HepG2 (cell line): ENCODE measurements around the gene PPP1R7. TPM values are rescaled to one million over a fixed set of nuclear protein-coding genes. Genes with fewer than 3 reads are reported as not detected.

Experiments used
- ATM ChIP-seq: fragments of 450-650 bp; IDR thresholded peaks from 2 replicates; pipeline ENCODE4 v1.7.1; 2017; ENCODE audit warnings: mild to moderate bottlenecking, borderline replicate concordance
- ELF3 ChIP-seq: IDR thresholded peaks from 2 replicates; pipeline ENCODE4 v1.6.1; 2016; ENCODE audit warnings: missing genetic modification reagents, missing compliant biosample characterization
- MAZ ChIP-seq, 2 experiments: sonication (generic) in 1 of 2; formaldehyde crosslinking in 1 of 2; IDR thresholded peaks; 2 replicates each; pipeline versions ENCODE4 v1.5.0 to v1.6.1; 2012 to 2020; ENCODE audit warnings: low read depth in 2 of 2, mild to moderate bottlenecking in 2 of 2, borderline replicate concordance in 1 of 2, improper control_type of control experiment in 1 of 2, low read length in 1 of 2, missing genetic modification reagents in 1 of 2, moderate library complexity in 1 of 2
- MLLT10 ChIP-seq: sonication (generic); formaldehyde crosslinking; IDR thresholded peaks from 2 replicates; pipeline ENCODE4 v1.4.0; 2020; ENCODE audit warnings: missing genetic modification reagents
- MTF1 ChIP-seq: sonication (generic); formaldehyde crosslinking; IDR thresholded peaks from 2 replicates; pipeline ENCODE4 v1.5.0; 2020; ENCODE audit warnings: missing genetic modification reagents
- NAIF1 ChIP-seq: sonication (generic); formaldehyde crosslinking; IDR thresholded peaks from 2 replicates; pipeline ENCODE4 v1.5.0; 2020; ENCODE audit warnings: mild to moderate bottlenecking, missing genetic modification reagents, borderline replicate concordance
- RFXANK ChIP-seq: IDR thresholded peaks from 2 replicates; pipeline ENCODE4 v1.6.1; 2016
- SRY ChIP-seq: sonication (generic); formaldehyde crosslinking; IDR thresholded peaks from 2 replicates; pipeline ENCODE4 v1.8.0; 2022; ENCODE audit warnings: mild to moderate bottlenecking, missing genetic modification reagents
- ZBED4 ChIP-seq: sonication (generic); formaldehyde crosslinking; IDR thresholded peaks from 2 replicates; pipeline ENCODE4 v1.4.0; 2020; ENCODE audit warnings: missing genetic modification reagents, borderline replicate concordance
- ZMAT5 ChIP-seq: sonication (generic); formaldehyde crosslinking; IDR thresholded peaks from 2 replicates; pipeline ENCODE4 v1.5.0; 2020; ENCODE audit warnings: mild to moderate bottlenecking, low read depth, missing genetic modification reagents, borderline replicate concordance
- ZNF547 ChIP-seq: sonication (generic); formaldehyde crosslinking; IDR thresholded peaks from 2 replicates; pipeline ENCODE4 v1.5.1; 2020; ENCODE audit warnings: mild to moderate bottlenecking, missing genetic modification reagents
- ZNF577 ChIP-seq: sonication (generic); formaldehyde crosslinking; IDR thresholded peaks from 2 replicates; pipeline ENCODE4 v1.4.0; 2020; ENCODE audit warnings: mild to moderate bottlenecking, low read depth, missing genetic modification reagents, borderline replicate concordance
- ZNF670 ChIP-seq: sonication (generic); formaldehyde crosslinking; IDR thresholded peaks from 2 replicates; pipeline ENCODE4 v1.8.0; 2022; ENCODE audit warnings: mild to moderate bottlenecking, missing genetic modification reagents, borderline replicate concordance
- polyA plus RNA-seq, 8 experiments: library from polyadenylated mRNA; depleted of rRNA in 3 of 8; stranded (reverse) in 7 of 8; unstranded in 1 of 8; fragments of >200 nt; fragmentation: Illumina TruSeq in 4 of 8; extraction: Trizol in 4 of 8; gene quantifications; 2 replicates each; pipeline versions ENCODE4 v1.2.1 to v1.2.3, GENCODE V29; 2011 to 2016; ENCODE audit warnings: low read depth in 4 of 8, missing spikeins in 1 of 8, mixed read lengths in 1 of 8; ENCODE audit not compliant: insufficient read depth in 1 of 8
- total RNA-seq, 5 experiments: library from RNA; depleted of rRNA; stranded (reverse); fragments of >200 nt; fragmentation: Illumina TruSeq; extraction: Trizol; gene quantifications; 2 replicates each; pipeline ENCODE4 v1.2.3, GENCODE V29; 2016; ENCODE audit warnings: low read depth in 1 of 5
- TF ChIP-seq, protein P1 (sequence below): sonication (generic); formaldehyde crosslinking; IDR thresholded peaks from 2 replicates; pipeline ENCODE4 v1.4.0; 2020; ENCODE audit warnings: low read depth, missing genetic modification reagents
- TF ChIP-seq, protein P2 (sequence below): sonication (generic); formaldehyde crosslinking; IDR thresholded peaks from 2 replicates; pipeline ENCODE4 v1.4.0; 2020; ENCODE audit warnings: mild to moderate bottlenecking, missing genetic modification reagents

The PPP1R7 gene
- total and polyA plus RNA-seq, 2 of the 13 experiments (the other 11 are each of a cell fraction or from before 2014, with no cell fraction given), result 33.3 to 67.9 TPM

- TF ChIP-seq, protein P1, sequence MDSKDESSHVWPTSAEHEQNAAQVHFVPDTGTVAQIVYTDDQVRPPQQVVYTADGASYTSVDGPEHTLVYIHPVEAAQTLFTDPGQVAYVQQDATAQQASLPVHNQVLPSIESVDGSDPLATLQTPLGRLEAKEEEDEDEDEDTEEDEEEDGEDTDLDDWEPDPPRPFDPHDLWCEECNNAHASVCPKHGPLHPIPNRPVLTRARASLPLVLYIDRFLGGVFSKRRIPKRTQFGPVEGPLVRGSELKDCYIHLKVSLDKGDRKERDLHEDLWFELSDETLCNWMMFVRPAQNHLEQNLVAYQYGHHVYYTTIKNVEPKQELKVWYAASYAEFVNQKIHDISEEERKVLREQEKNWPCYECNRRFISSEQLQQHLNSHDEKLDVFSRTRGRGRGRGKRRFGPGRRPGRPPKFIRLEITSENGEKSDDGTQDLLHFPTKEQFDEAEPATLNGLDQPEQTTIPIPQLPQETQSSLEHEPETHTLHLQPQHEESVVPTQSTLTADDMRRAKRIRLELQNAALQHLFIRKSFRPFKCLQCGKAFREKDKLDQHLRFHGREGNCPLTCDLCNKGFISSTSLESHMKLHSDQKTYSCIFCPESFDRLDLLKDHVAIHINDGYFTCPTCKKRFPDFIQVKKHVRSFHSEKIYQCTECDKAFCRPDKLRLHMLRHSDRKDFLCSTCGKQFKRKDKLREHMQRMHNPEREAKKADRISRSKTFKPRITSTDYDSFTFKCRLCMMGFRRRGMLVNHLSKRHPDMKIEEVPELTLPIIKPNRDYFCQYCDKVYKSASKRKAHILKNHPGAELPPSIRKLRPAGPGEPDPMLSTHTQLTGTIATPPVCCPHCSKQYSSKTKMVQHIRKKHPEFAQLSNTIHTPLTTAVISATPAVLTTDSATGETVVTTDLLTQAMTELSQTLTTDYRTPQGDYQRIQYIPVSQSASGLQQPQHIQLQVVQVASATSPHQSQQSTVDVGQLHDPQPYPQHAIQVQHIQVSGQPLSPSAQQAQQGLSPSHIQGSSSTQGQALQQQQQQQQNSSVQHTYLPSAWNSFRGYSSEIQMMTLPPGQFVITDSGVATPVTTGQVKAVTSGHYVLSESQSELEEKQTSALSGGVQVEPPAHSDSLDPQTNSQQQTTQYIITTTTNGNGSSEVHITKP (CRISPR knock-in tag), result peak; percentile 65
- TF ChIP-seq ZBED4 (no peak), RFXANK (CRISPR knock-in tag) (peak; percentile 52; the same call in 1 of the 2 replicates), NAIF1 (CRISPR knock-in tag) (peak; percentile 87), MAZ (IDR thresholded peaks at IDR 0.05; ENCODE audit: borderline replicate concordance, low read depth, low read length) (no peak), MAZ (CRISPR knock-in tag; IDR thresholded peaks at IDR 0.05; ENCODE audit: low read depth) (peak; percentile 78), ZNF670 (no peak; the same call in 1 of the 2 replicates), MTF1 (CRISPR knock-in tag) (no peak), SRY (CRISPR knock-in tag) (peak; percentile 80; the same call in 1 of the 2 replicates), ZNF547 (CRISPR knock-in tag) (peak; percentile 82), MLLT10 (CRISPR knock-in tag) (no peak), ZNF577 (CRISPR knock-in tag) (no peak), ATM (no peak), ELF3 (CRISPR knock-in tag) (no peak; the same call in none of the 2 replicates), ZMAT5 (no peak)
- TF ChIP-seq, protein P2, sequence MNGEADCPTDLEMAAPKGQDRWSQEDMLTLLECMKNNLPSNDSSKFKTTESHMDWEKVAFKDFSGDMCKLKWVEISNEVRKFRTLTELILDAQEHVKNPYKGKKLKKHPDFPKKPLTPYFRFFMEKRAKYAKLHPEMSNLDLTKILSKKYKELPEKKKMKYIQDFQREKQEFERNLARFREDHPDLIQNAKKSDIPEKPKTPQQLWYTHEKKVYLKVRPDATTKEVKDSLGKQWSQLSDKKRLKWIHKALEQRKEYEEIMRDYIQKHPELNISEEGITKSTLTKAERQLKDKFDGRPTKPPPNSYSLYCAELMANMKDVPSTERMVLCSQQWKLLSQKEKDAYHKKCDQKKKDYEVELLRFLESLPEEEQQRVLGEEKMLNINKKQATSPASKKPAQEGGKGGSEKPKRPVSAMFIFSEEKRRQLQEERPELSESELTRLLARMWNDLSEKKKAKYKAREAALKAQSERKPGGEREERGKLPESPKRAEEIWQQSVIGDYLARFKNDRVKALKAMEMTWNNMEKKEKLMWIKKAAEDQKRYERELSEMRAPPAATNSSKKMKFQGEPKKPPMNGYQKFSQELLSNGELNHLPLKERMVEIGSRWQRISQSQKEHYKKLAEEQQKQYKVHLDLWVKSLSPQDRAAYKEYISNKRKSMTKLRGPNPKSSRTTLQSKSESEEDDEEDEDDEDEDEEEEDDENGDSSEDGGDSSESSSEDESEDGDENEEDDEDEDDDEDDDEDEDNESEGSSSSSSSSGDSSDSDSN (CRISPR knock-in tag), result peak; percentile 97
These were observed 67.2 kb downstream of the PPP1R7 start (continued) for GRCh38 chr2:241217320-241218031.
